Kidney tubule cell (primary cell): ENCODE results near the gene ALG14.

Experiments
- DNase-seq: peaks from one replicate; pipeline ENCODE4 v3.0.0-alpha.2; 2018; ENCODE audit warnings: low spot score

Gene ALG14

DNA sequence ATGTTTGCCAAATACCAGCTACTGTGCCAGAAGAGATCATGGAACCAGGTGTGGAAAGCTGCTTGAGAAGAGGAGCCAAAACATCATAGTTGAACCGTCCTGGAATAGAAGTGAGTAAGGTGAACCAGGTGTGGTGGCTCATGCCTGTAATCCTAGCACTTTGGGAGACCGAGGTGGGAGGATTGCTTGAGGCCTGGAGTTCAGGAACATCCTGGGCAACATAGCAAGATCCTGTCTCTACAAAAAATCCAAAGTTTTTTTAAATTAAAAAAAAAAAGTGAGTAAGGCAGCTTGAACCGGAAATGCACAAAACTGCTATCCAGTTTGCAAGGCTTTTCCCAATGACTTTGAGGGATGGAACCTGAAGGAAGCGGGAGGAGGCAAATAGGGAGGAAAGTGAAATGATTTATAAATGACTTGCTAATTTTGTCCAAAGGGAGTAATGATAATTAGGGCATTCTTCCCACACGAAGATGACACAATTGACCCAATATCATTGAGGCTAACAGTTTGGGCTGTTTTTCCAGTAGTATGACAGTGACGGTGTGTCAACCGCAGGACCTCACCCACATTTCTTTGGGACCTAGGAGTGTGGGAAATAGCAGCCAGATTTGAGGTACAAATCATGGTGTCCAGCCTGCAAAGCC lies 144.3 kb downstream of the ALG14 start:
- DNase-seq, result peak; percentile 31

DNA sequence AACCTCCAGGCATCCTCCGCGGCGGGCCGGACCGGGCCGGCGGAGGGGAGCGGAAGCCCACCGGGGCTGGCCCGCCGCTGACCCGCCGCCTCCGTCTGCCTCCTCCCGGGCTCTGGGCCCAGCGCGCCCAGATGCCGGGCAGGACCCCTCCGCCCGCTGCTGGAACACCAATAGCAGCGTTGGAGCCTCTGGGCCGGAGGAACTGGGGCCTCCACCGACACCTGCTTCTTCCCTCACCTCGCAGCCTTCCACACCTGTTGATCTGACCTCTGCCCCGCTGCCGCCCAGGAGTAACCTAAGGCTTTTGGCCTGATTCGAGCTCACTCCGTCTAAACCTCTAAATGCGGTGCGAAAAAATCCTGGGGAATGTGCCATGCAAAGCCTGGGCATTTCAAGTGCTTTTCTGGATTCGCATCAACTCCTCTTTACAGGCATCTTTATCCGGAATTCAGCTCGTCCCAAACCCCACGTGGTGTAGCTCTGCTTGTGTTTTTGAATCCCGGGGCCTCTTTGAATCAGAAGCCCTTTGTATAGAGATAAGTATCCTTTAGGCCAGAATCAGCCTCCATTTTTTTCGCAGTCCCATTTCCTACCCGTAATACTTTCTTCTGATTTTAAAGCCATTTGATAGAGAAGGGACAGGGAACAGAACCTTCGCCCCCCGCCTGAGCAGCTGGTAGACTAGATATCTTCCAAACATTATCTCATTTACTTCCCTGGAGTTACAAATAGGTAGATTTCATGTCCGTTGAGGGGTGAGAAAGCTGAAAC lies 145.2 kb downstream of the ALG14 start:
- DNase-seq, result peak; percentile 16

DNA sequence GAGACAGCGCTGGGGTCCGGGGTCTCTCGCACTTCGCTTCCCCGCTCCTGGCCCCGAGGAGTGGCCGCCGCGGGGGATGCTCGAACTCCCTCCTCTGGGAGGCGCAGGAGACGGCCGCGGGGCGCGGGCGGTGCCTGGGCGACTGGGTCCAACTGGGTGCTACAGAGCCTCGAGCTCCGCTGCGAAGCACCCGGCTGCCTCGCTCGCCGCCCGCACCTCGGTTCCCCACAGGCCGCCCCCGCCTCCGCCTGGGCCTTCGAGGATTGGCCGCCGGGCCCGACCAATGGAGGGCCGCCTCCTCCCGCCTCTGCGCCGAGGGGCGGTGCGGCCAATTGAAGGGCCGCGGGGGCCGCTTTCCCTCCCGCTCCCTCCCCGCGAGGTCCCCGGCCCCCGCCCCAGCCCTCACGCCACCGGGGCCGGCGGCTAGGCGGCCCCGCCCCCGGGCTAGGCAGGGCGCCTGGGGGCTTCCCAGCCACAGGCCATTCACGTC lies 145.8 kb downstream of the ALG14 start, which contains the start of gene CNN3:
Gene CNN3 (minus strand): TSS at position 196 of the 490 bp plus-strand sequence. CDS start 216 bp downstream, outside the sequence.
- peak; percentile 97 for DNase-seq

DNA sequence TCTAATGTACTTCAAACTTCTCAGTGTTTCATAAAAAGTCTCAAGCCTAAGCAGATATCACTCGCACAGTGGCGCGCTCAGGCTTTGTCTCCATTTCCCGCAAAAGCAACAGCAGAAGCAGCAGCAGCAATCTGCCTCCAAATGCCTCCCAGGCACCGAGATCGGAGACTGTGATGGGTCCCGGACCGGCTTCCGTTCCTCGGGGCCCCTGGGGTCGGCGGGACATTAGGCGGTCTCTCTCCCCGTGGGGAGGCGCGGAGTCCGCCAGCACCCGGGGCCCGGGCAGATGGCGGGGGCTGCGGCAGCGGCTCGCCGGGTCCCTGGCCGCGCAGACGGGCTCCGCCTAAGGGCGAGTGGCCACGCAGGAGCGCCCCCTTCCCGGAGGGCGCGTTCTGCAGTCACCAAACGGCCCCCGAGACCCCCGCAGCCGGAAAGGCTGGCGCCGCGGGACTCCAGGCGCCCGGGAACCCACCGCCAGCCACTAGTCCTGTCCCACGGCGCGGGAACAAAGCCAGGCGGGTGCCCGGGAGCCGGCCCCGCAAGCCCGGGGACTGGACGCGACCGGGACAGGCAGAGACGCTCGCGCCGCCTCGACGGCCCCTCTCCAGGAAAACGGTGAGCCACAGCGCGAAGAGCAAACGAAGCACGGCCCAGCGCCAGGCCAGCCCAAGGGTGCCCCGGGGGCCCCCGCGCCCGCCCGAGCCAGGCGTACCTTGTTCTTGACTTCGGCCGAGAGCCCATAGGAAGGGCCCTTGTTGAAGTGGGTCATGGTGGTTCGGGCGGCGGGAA lies 146.4 kb downstream of the ALG14 start:
- DNase-seq, result peak; percentile 63

DNA sequence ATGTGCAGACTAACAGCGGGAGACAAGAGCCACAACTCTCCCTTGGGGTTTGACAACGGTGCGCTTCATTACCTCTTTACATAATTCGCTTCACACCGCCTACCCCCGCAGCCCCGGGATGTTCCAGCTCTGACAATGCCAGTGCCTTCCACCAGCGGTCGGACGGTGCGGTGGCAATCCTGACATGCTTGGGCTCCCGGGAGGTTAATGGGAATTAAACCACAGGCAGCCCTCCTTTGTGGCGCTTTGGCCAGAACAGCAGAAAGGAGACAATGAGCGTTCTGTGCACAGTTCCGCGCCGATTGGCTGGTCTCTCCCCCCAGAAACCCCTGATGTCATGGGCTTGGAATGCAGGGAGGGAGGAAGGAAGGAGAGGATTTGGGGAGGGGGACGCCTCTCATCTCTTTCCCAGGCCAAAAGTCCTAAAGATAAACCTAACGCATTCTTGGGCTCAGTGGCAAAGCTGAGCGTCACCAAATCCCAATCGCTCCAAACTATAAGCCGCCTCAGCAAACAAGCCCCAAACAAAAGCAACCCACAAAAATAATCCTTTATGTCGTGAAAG lies 147.1 kb downstream of the ALG14 start:
- peak; percentile 97 for DNase-seq

DNA sequence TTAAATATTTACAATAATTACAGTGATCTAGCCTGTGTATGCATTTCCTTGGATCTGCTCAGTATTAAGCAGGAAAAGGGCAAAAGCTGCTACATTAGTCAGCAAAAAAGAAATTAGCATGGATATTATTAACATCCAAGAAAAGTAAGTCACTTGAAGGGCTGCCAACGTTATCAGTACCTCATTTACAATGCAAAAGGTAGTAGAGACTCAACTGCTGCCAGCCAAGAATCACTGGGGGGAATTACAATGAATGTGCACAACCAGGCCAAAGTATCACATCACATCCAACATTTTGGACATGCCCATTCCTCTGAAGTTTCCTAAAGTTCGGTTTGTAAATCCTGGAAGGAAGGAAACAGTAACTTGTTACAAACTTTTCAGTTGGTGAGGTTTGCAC lies 147.7 kb downstream of the ALG14 start:
- DNase-seq, result peak; percentile 35
